GM12878 (cell line): ENCODE data around the gene UBAP1.

Experiments
- EP300 ChIP-seq, 2 experiments: fragments of 150-350 bp in 1 of 2; IDR thresholded peaks; 2 replicates each; pipeline ENCODE4 v1.6.1; 2011 to 2012; ENCODE audit warnings: low read depth in 2 of 2, low read length in 2 of 2, borderline replicate concordance in 1 of 2, improper control_type of control experiment in 1 of 2, inconsistent platforms in 1 of 2; ENCODE audit not compliant: control insufficient read depth in 1 of 2
- ETV6 ChIP-seq, 2 experiments: fragments of 450-650 bp in 1 of 2; IDR thresholded peaks in 1 of 2; conservative IDR thresholded peaks in 1 of 2; 2 replicates each; pipeline ENCODE4 v1.6.1; 2014; ENCODE audit warnings: antibody characterized with exemption in 1 of 2, borderline replicate concordance in 1 of 2, low read depth in 1 of 2, mild to moderate bottlenecking in 1 of 2, moderate library complexity in 1 of 2
- EZH2 ChIP-seq: IDR thresholded peaks from 2 replicates; pipeline ENCODE4 v1.6.1; 2012; ENCODE audit warnings: low read depth, mild to moderate bottlenecking, control low read depth, inconsistent platforms, low read length, borderline replicate concordance; ENCODE audit not compliant: control insufficient read depth
- MXI1 ChIP-seq: fragments of 150-350 bp; IDR thresholded peaks from 2 replicates; pipeline ENCODE4 v1.6.1; 2011; ENCODE audit warnings: low read depth, mild to moderate bottlenecking, inconsistent platforms, low read length, improper control_type of control experiment
- POLR2A ChIP-seq: IDR thresholded peaks from 2 replicates; pipeline ENCODE4 v1.6.1; 2011; ENCODE audit warnings: low read depth, mild to moderate bottlenecking, low read length
- POLR2AphosphoS2 ChIP-seq: IDR thresholded peaks from 2 replicates; pipeline ENCODE4 v1.6.1; 2011; ENCODE audit warnings: low read depth, mild to moderate bottlenecking, low read length, improper control_type of control experiment, moderate library complexity
- SMC3 ChIP-seq: IDR thresholded peaks from 2 replicates; pipeline ENCODE4 v1.6.1; 2011; ENCODE audit warnings: low read length, improper control_type of control experiment, borderline replicate concordance
- TAF1 ChIP-seq: IDR thresholded peaks from 2 replicates; pipeline ENCODE4 v1.6.1; 2011; ENCODE audit warnings: mild to moderate bottlenecking, low read depth, low read length, borderline replicate concordance
- TF ChIP-seq, protein P1 (sequence below): fragments of 450-650 bp; IDR thresholded peaks from 2 replicates; pipeline ENCODE4 v1.6.1; 2017; ENCODE audit warnings: antibody characterized with exemption, mild to moderate bottlenecking, moderate library complexity
- TF ChIP-seq, protein P2 (sequence below), 3 experiments: IDR thresholded peaks in 2 of 3; conservative IDR thresholded peaks in 1 of 3; 2 replicates each; pipeline ENCODE4 v1.5.1; 2011; ENCODE audit warnings: low read depth in 3 of 3, low read length in 3 of 3, mild to moderate bottlenecking in 3 of 3, control low read depth in 2 of 3, moderate library complexity in 2 of 3, inconsistent platforms in 1 of 3, mixed read lengths in 1 of 3; ENCODE audit not compliant: control insufficient read depth in 2 of 3, insufficient read depth in 1 of 3; ENCODE audit errors: extremely low read depth in 1 of 3

DNA sequence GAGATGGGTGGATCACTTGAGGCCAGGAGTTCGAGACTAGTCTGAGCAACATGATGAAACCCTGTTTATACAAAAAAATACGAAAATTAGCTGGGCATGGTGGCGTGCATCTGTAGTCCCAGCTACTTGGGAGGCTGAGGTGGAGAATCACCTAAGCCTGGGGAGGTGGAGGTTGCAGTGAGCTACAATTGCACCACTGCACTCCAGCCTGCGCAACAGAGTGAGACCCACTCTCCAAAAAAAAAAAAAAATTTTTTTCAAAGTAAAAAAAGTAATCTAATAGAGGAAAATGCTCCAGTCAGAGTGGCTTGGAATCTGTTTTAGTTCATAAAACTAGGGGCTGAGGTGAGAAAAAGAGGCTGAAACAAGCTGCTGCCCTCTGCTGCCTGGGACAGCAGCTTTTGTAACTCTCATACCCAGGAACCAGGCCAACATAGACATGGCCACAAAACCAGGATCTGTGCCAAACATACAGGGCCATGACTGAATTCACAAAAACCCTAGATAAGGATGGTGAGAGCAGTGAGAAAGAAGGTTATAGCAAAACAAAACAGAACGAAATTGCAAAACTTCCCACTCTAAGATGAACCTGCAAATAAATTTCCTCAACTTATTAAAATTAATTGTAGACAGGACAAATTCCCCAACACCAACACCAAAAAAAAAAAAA is 39.2 kb upstream of the UBAP1 start:
- TF ChIP-seq MXI1 (no peak), TAF1 (no peak), POLR2AphosphoS2 (no peak), POLR2A (no peak), SMC3 (peak; percentile 15; the same call in 1 of the 2 replicates), ETV6 (conservative IDR thresholded peaks at IDR 0.05 in 1 of 2, IDR thresholded peaks at IDR 0.05 in 1 of 2; ENCODE audit: borderline replicate concordance in 1 of 2, low read depth in 1 of 2) (no peak), EP300 (IDR thresholded peaks at IDR 0.05; ENCODE audit: borderline replicate concordance in 1 of 2, control insufficient read depth in 1 of 2, low read depth in 2 of 2, low read length in 2 of 2) (no peak), EZH2 (no peak)
- TF ChIP-seq, protein P1, sequence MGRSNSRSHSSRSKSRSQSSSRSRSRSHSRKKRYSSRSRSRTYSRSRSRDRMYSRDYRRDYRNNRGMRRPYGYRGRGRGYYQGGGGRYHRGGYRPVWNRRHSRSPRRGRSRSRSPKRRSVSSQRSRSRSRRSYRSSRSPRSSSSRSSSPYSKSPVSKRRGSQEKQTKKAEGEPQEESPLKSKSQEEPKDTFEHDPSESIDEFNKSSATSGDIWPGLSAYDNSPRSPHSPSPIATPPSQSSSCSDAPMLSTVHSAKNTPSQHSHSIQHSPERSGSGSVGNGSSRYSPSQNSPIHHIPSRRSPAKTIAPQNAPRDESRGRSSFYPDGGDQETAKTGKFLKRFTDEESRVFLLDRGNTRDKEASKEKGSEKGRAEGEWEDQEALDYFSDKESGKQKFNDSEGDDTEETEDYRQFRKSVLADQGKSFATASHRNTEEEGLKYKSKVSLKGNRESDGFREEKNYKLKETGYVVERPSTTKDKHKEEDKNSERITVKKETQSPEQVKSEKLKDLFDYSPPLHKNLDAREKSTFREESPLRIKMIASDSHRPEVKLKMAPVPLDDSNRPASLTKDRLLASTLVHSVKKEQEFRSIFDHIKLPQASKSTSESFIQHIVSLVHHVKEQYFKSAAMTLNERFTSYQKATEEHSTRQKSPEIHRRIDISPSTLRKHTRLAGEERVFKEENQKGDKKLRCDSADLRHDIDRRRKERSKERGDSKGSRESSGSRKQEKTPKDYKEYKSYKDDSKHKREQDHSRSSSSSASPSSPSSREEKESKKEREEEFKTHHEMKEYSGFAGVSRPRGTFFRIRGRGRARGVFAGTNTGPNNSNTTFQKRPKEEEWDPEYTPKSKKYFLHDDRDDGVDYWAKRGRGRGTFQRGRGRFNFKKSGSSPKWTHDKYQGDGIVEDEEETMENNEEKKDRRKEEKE = no peak
- TF ChIP-seq, protein P2, sequence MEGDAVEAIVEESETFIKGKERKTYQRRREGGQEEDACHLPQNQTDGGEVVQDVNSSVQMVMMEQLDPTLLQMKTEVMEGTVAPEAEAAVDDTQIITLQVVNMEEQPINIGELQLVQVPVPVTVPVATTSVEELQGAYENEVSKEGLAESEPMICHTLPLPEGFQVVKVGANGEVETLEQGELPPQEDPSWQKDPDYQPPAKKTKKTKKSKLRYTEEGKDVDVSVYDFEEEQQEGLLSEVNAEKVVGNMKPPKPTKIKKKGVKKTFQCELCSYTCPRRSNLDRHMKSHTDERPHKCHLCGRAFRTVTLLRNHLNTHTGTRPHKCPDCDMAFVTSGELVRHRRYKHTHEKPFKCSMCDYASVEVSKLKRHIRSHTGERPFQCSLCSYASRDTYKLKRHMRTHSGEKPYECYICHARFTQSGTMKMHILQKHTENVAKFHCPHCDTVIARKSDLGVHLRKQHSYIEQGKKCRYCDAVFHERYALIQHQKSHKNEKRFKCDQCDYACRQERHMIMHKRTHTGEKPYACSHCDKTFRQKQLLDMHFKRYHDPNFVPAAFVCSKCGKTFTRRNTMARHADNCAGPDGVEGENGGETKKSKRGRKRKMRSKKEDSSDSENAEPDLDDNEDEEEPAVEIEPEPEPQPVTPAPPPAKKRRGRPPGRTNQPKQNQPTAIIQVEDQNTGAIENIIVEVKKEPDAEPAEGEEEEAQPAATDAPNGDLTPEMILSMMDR (IDR thresholded peaks at IDR 0.05 in 2 of 3, conservative IDR thresholded peaks at IDR 0.05 in 1 of 3; ENCODE audit: control insufficient read depth in 2 of 3, extremely low read depth in 1 of 3, insufficient read depth in 1 of 3, low read depth in 3 of 3, low read length in 3 of 3) = peak; percentile 15 to 38 (median 21); a peak in 4 of 6 replicates
